Astrocyte of the spinal cord (primary cell): Measurements from ENCODE around the gene PLA2G2D.

Source experiments
- DNase-seq: peaks from one replicate; pipeline ENCODE4 v3.0.0; 2011; ENCODE audit warnings: low read depth, low spot score
- H3K4me3 ChIP-seq: 2 replicates; pipeline ENCODE4 v1.5.1; 2011; ENCODE audit warnings: low read depth, mild to moderate bottlenecking, low read length, moderate library complexity
- in situ Hi-C: cut with HindIII; loops from 2 replicates; pipeline ENCODE4 v1.10.0; 2017; ENCODE audit warnings: low sequenced_read_pairs
- TF ChIP-seq, protein P1 (sequence below): IDR thresholded peaks from 2 replicates; pipeline ENCODE4 v1.5.1; 2012; ENCODE audit warnings: low read depth, mild to moderate bottlenecking, low read length, inconsistent platforms

PLA2G2D gene

DNA sequence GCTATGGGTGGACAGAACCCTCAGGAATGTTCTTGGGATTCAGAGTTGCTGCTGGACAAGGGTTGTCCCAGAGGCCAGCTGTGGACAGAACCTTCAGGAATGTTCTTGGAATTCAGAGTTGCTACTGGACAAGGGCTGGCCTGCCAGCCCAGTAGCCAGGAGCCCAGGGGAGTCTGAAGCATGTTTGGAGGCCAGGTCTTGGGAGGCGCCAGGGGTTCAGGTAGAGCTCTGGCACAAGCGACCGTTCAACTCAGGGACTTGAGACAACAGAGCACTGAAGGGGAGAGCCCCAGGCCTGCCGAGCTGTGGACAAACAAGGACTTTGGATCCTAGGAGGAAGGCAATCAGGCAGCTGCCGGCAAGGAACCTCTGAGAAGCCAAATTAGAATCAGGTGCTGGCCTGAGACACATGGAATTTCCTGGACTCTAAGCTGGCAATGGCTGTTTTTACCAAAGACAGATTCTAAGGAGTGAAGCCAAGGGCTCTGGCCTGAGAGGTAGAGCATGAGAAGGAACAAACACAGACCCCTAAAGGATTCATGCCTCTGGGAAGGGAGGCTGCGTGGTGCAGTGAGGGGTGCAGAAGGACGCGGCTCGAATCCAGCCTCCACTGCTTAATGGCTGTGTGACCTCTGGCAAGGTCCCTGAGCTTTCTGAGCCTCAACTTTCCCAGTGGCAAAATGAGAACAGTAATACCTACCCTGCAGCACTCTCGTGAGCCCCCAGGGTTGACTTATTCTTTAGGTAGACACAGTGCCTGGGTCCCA lies 36.0 kb downstream of the PLA2G2D start:
- TF ChIP-seq, protein P1, sequence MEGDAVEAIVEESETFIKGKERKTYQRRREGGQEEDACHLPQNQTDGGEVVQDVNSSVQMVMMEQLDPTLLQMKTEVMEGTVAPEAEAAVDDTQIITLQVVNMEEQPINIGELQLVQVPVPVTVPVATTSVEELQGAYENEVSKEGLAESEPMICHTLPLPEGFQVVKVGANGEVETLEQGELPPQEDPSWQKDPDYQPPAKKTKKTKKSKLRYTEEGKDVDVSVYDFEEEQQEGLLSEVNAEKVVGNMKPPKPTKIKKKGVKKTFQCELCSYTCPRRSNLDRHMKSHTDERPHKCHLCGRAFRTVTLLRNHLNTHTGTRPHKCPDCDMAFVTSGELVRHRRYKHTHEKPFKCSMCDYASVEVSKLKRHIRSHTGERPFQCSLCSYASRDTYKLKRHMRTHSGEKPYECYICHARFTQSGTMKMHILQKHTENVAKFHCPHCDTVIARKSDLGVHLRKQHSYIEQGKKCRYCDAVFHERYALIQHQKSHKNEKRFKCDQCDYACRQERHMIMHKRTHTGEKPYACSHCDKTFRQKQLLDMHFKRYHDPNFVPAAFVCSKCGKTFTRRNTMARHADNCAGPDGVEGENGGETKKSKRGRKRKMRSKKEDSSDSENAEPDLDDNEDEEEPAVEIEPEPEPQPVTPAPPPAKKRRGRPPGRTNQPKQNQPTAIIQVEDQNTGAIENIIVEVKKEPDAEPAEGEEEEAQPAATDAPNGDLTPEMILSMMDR, result no peak
- in situ Hi-C loops, result no loop called here
- no peak for DNase-seq
- no peak overlapping the region for H3K4me3 ChIP-seq

DNA sequence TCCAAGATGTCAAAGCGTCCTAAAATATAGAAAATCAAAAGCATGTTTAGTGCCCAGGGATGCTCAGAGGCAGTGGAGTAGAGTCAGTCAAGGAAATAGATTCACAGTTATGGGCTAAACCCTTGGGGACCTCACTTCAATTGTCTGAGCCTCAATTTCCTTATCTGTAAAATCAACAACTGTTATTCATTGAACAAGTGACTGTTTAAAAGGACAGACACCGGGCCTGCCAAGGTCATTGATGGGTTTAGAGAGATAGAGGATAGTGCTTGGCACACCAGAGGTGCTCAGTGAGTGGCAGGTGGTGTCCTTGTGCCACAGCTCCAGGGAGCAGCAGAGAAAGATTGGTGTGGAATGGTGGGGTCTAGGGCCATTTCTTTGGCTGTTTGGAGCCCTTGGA lies 36.6 kb downstream of the PLA2G2D start:
- H3K4me3 ChIP-seq, result no peak overlapping the region
- DNase-seq, result no peak
- TF ChIP-seq, protein P1, result no peak
- in situ Hi-C loops, result no loop called here

GRCh38 chr1:20081353-20081810 lies 38.0 kb downstream of the PLA2G2D start:
- in situ Hi-C loops, result no loop called here
- H3K4me3 ChIP-seq, result no peak overlapping the region
- TF ChIP-seq, protein P1, result no peak
- DNase-seq, result no peak

- TF ChIP-seq, protein P1, result no peak
- H3K4me3 ChIP-seq, result no peak overlapping the region
- in situ Hi-C loops, result no loop called here
- DNase-seq, result no peak
Observed at GRCh38 chr1:20080441-20081352, 38.6 kb downstream of the PLA2G2D start.

DNA sequence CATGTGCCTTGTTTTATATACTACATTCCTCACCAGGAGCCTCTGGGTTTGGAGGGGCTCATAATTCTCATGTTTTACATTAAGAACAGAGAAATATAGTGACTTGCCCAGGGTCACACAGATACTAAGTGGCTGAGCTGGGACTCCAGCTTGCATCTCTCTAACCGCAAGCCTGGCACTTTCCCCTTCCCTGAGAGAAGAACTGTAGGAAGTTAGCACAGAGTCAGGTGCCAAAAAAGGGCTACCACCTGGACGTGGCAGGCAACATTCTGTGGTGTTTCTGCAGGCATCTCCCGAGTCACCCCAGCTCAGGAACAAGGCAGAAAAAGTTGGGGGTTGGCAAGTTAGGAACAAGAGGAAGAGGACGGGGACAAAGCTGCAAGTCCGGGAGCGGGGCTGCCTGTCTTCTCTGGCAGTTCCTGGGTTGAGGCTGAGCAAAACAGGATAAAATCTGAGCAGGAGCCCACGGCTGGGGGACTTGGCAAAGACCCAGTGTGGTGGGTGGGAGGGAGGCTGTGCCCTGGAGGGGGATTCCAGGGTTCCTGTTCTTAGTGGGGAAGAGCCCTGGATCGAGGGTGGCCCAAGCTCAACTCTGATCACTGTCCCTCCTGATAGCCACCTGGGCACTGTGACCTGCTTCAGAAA lies 39.6 kb downstream of the PLA2G2D start:
- H3K4me3 ChIP-seq, result no peak overlapping the region
- TF ChIP-seq, protein P1, result no peak
- in situ Hi-C loops, result no loop called here
- DNase-seq, result no peak

GRCh38 chr1:20078711-20079110 lies 40.6 kb downstream of the PLA2G2D start:
- no peak overlapping the region for H3K4me3 ChIP-seq
- in situ Hi-C loops, result no loop called here
- TF ChIP-seq, protein P1, result no peak
- no peak for DNase-seq
